CD4-positive, alpha-beta memory T cell (primary cell): ENCODE measurements around the gene ANKRD40. TPM values are rescaled to one million over a fixed set of nuclear protein-coding genes. Genes with fewer than 3 reads are reported as not detected.
A peak's percentile ranks its signal among the peaks of the same experiment; 100 is the strongest.
"Not testable (repeated sequence)": the region's sequence is repeated elsewhere in the genome, so short reads cannot be mapped to it uniquely, and the experiment has no call there.

Experiments used
- CTCF ChIA-PET: fragments of 350-600 bp; sonication (Branson Sonifier 250); formaldehyde crosslinking; loops from one replicate; lab custom pipeline; 2021; ENCODE audit warnings: inconsistent platforms; ENCODE audit not compliant: partially characterized antibody; lab: Charles Lee
- POLR2A ChIA-PET: fragments of 350-600 bp; sonication (Branson Sonifier 250); formaldehyde crosslinking; loops from one replicate; lab custom pipeline; 2021; ENCODE audit not compliant: partially characterized antibody; lab: Charles Lee
- DNase-seq, 5 donors: peaks; one replicate each; pipeline versions ENCODE4 v3.0.0 to v3.0.0-alpha.2; 2020 to 2022; ENCODE audit warnings: mixed read lengths in 1 of 5
- H3K27ac ChIP-seq: one replicate; pipeline ENCODE4 v1.7.0; 2013; ENCODE audit warnings: low read depth, low read length
- H3K27me3 ChIP-seq: 2 replicates; pipeline ENCODE4 v1.7.0; 2013; ENCODE audit warnings: mild to moderate bottlenecking, low read length, moderate library complexity; ENCODE audit not compliant: insufficient read depth
- H3K36me3 ChIP-seq: 2 replicates; pipeline ENCODE4 v1.7.0; 2013; ENCODE audit warnings: mild to moderate bottlenecking, low read length, moderate library complexity; ENCODE audit not compliant: insufficient read depth
- H3K4me1 ChIP-seq: 2 replicates; pipeline ENCODE4 v1.7.0; 2013; ENCODE audit warnings: mild to moderate bottlenecking, low read length, moderate library complexity; ENCODE audit not compliant: insufficient read depth
- H3K4me3 ChIP-seq, 2 donors: one replicate each; pipeline ENCODE4 v1.7.0; 2013; ENCODE audit warnings: low read length in 2 of 2, mild to moderate bottlenecking in 1 of 2
- H3K9me3 ChIP-seq, 2 donors: one replicate each; pipeline ENCODE4 v1.7.0; 2013; ENCODE audit warnings: low read length in 2 of 2, control low read depth in 1 of 2; ENCODE audit not compliant: control insufficient read depth in 1 of 2
- H3K27ac Mint-ChIP-seq, 7 donors: one replicate each; pipeline ENCODE4 v1.8.0; 2020 to 2021; ENCODE audit warnings: mixed read lengths in 7 of 7, mild to moderate bottlenecking in 6 of 7, inconsistent platforms in 3 of 7, moderate library complexity in 3 of 7
- H3K27me3 Mint-ChIP-seq, 2 donors: one replicate each; pipeline ENCODE4 v1.8.0; 2020 to 2021; ENCODE audit warnings: mixed read lengths in 2 of 2
- H3K36me3 Mint-ChIP-seq, 2 donors: one replicate each; pipeline ENCODE4 v1.8.0; 2020 to 2021; ENCODE audit warnings: mixed read lengths in 2 of 2, inconsistent platforms in 1 of 2, mild to moderate bottlenecking in 1 of 2
- H3K4me1 Mint-ChIP-seq, 4 donors: one replicate each; pipeline ENCODE4 v1.8.0; 2020 to 2021; ENCODE audit warnings: mixed read lengths in 4 of 4, mild to moderate bottlenecking in 1 of 4
- H3K4me3 Mint-ChIP-seq, 8 donors: one replicate each; pipeline ENCODE4 v1.8.0; 2020 to 2021; ENCODE audit warnings: mixed read lengths in 8 of 8, mild to moderate bottlenecking in 7 of 8, moderate library complexity in 6 of 8, inconsistent platforms in 3 of 8
- H3K9me3 Mint-ChIP-seq, 8 donors: one replicate each; pipeline ENCODE4 v1.8.0; 2020 to 2021; ENCODE audit warnings: mixed read lengths in 8 of 8, mild to moderate bottlenecking in 5 of 8, inconsistent platforms in 3 of 8, moderate library complexity in 1 of 8
- intact Hi-C: fragments of 100-400 bp; cut with micrococcal nuclease; formaldehyde crosslinking; loops from one replicate; pipeline ENCODE4 v1.15.1; 2023
- polyA plus RNA-seq, 2 donors: library from polyadenylated mRNA; unstranded; fragments of 300-500 nt; fragmentation: Illumina TruSeq; gene quantifications; one replicate each; pipeline ENCODE4 v1.2.3, GENCODE V29; 2021
- total RNA-seq, 2 experiments: library from RNA; stranded (reverse); gene quantifications; one replicate each; pipeline ENCODE4 v1.2.3, GENCODE V29; 2021

ANKRD40 gene
- total and polyA plus RNA-seq, 4 experiments from 2014 or later, result 2.1 to 39.3 (median 21.2) TPM

- intact Hi-C loops, result no loop called here
- Mint-ChIP-seq H3K27ac (no peak overlapping the region), H3K4me3 (no peak overlapping the region), H3K27me3 (peaks cover 7 to 13% of the 10 kb centered on the region in 2 donors), H3K9me3 (peaks cover 0 to 2% (median 0%) of the 10 kb centered on the region in 8 donors), H3K36me3 (no peaks in the 10 kb centered on the region), H3K4me1 (peaks cover 0 to 9% (median 6%) of the 10 kb centered on the region in 4 donors)
- DNase-seq, result no peak
- ChIA-PET CTCF (no interaction called here), POLR2A (no interaction called here)
- no peak overlapping the region for H3K4me3 ChIP-seq
- no peaks in the 10 kb centered on the region for H3K9me3 ChIP-seq
- H3K27me3 ChIP-seq, result no peaks in the 10 kb centered on the region
- H3K27ac ChIP-seq, result no peak overlapping the region
- no peaks in the 10 kb centered on the region for H3K4me1 ChIP-seq
- H3K36me3 ChIP-seq, result no peaks in the 10 kb centered on the region
Measured at GRCh38 chr17:50682441-50682840, 25.3 kb downstream of the ANKRD40 start.

- H3K4me1 Mint-ChIP-seq, result peaks cover 0 to 9% (median 6%) of the 10 kb centered on the region in 4 donors
- H3K36me3 Mint-ChIP-seq, result no peaks in the 10 kb centered on the region
- Histone ChIP-seq H3K36me3 (no peaks in the 10 kb centered on the region), H3K27me3 (no peaks in the 10 kb centered on the region), H3K4me1 (no peaks in the 10 kb centered on the region), H3K4me3 (no peak overlapping the region), H3K27ac (no peak overlapping the region), H3K9me3 (no peaks in the 10 kb centered on the region)
- peak overlapping the region in 1 of 8 donors; percentile 25 for H3K4me3 Mint-ChIP-seq
- H3K27me3 Mint-ChIP-seq, result peaks cover 7 to 13% of the 10 kb centered on the region in 2 donors
- peak overlapping the region in 1 of 7 donors; percentile 61 for H3K27ac Mint-ChIP-seq
- CTCF ChIA-PET, result interaction anchor here (1.0 kb wide), 1 partner anchor 30 kb away, joined by 3 read pairs; no protein-coding TSS in a partner anchor
- POLR2A ChIA-PET, result no interaction called here
- intact Hi-C loops, result no loop called here
- DNase-seq, result no peak
- peaks cover 0 to 2% (median 0%) of the 10 kb centered on the region in 8 donors for H3K9me3 Mint-ChIP-seq
Measured at GRCh38 chr17:50681263-50682200, 26.2 kb downstream of the ANKRD40 start.

GRCh38 chr17:50680543-50681262 is 27.0 kb downstream of the ANKRD40 start:
- H3K27ac ChIP-seq, H3K27me3 ChIP-seq, intact Hi-C loops, POLR2A ChIA-PET, H3K4me1 Mint-ChIP-seq, H3K9me3 ChIP-seq, H3K9me3 Mint-ChIP-seq, DNase-seq, H3K36me3 Mint-ChIP-seq, H3K27ac Mint-ChIP-seq, H3K4me1 ChIP-seq, H3K36me3 ChIP-seq, H3K4me3 ChIP-seq, H3K4me3 Mint-ChIP-seq: not testable (repeated sequence)
- peaks cover 7 to 13% of the 10 kb centered on the region in 2 donors for H3K27me3 Mint-ChIP-seq
- CTCF ChIA-PET, result interaction anchor here (1.0 kb wide), 1 partner anchor 29 kb away, joined by 3 read pairs; no protein-coding TSS in a partner anchor

- peaks cover 0 to 2% (median 0%) of the 10 kb centered on the region in 8 donors for H3K9me3 Mint-ChIP-seq
- H3K9me3 ChIP-seq, result no peaks in the 10 kb centered on the region
- no peak overlapping the region for H3K4me3 Mint-ChIP-seq
- no peak overlapping the region for H3K4me3 ChIP-seq
- H3K27ac Mint-ChIP-seq, result no peak overlapping the region
- intact Hi-C loops, result no loop called here
- no peaks in the 10 kb centered on the region for H3K36me3 Mint-ChIP-seq
- H3K36me3 ChIP-seq, result no peaks in the 10 kb centered on the region
- H3K27me3 ChIP-seq, result no peaks in the 10 kb centered on the region
- no peak overlapping the region for H3K27ac ChIP-seq
- peaks cover 0 to 9% (median 6%) of the 10 kb centered on the region in 4 donors for H3K4me1 Mint-ChIP-seq
- CTCF ChIA-PET, result no interaction called here
- H3K27me3 Mint-ChIP-seq, result peaks cover 7 to 13% of the 10 kb centered on the region in 2 donors
- no peak for DNase-seq
- POLR2A ChIA-PET, result no interaction called here
- H3K4me1 ChIP-seq, result no peaks in the 10 kb centered on the region
Measured at GRCh38 chr17:50680126-50680525, 27.6 kb downstream of the ANKRD40 start.

GRCh38 chr17:50679008-50679544 is 28.6 kb downstream of the ANKRD40 start:
- ChIA-PET POLR2A (no interaction called here), CTCF (no interaction called here)
- Mint-ChIP-seq H3K27me3 (peaks cover 7 to 13% of the 10 kb centered on the region in 2 donors), H3K36me3 (no peaks in the 10 kb centered on the region), H3K9me3 (peaks cover 0 to 2% (median 0%) of the 10 kb centered on the region in 8 donors), H3K4me3 (no peak overlapping the region), H3K4me1 (peaks cover 0 to 9% (median 6%) of the 10 kb centered on the region in 4 donors), H3K27ac (no peak overlapping the region)
- DNase-seq, result no peak
- Histone ChIP-seq H3K4me3 (no peak overlapping the region), H3K9me3 (no peaks in the 10 kb centered on the region), H3K27ac (no peak overlapping the region), H3K36me3 (no peaks in the 10 kb centered on the region), H3K4me1 (no peaks in the 10 kb centered on the region), H3K27me3 (no peaks in the 10 kb centered on the region)
- intact Hi-C loops, result no loop called here

- no peaks in the 10 kb centered on the region for H3K27me3 ChIP-seq
- CTCF ChIA-PET, result no interaction called here
- Mint-ChIP-seq H3K27me3 (peaks cover 7 to 13% of the 10 kb centered on the region in 2 donors), H3K9me3 (peaks cover 0 to 2% (median 0%) of the 10 kb centered on the region in 8 donors), H3K4me3 (no peak overlapping the region), H3K36me3 (no peaks in the 10 kb centered on the region), H3K4me1 (peaks cover 0 to 9% (median 6%) of the 10 kb centered on the region in 4 donors), H3K27ac (no peak overlapping the region)
- H3K4me1 ChIP-seq, result no peaks in the 10 kb centered on the region
- no peak for DNase-seq
- H3K27ac ChIP-seq, result no peak overlapping the region
- intact Hi-C loops, result no loop called here
- no peak overlapping the region for H3K4me3 ChIP-seq
- no peaks in the 10 kb centered on the region for H3K36me3 ChIP-seq
- POLR2A ChIA-PET, result no interaction called here
- no peaks in the 10 kb centered on the region for H3K9me3 ChIP-seq
Measured at GRCh38 chr17:50677851-50678375, 29.8 kb downstream of the ANKRD40 start.
